Activated T-helper 1 cell treated with anti-CD3 and anti-CD28 coated beads, Interleukin-12 subunit alpha, Interleukin-12 subunit beta, Interleukin-2, Interleukin-4 antibody, amounts not matched to agents 30 ng/mL and 10 ng/mL and 1 ng/mL, durations not matched to agents 14 hours and 24 hours and 36 hours (primary cell): ENCODE data around the gene FOXR1. TPM values are rescaled to one million over a fixed set of nuclear protein-coding genes. Genes with fewer than 3 reads are reported as not detected.
"Not testable (repeated sequence)": the region's sequence is repeated elsewhere in the genome, so short reads cannot be mapped to it uniquely, and the experiment has no call there.

Experiments used
- DNase-seq: peaks from one replicate; pipeline ENCODE4 v3.0.0; 2021; ENCODE audit warnings: low spot score
- H3K27ac Mint-ChIP-seq: one replicate; pipeline ENCODE4 v1.8.0; 2021; ENCODE audit warnings: mild to moderate bottlenecking, mixed read lengths
- H3K27me3 Mint-ChIP-seq: one replicate; pipeline ENCODE4 v1.8.0; 2022; ENCODE audit warnings: mild to moderate bottlenecking, moderate library complexity, mixed read lengths; ENCODE audit not compliant: insufficient read depth
- H3K36me3 Mint-ChIP-seq: one replicate; pipeline ENCODE4 v1.8.0; 2021; ENCODE audit warnings: low read depth, mixed read lengths
- H3K4me1 Mint-ChIP-seq: one replicate; pipeline ENCODE4 v1.8.0; 2021; ENCODE audit warnings: low read depth, mixed read lengths
- H3K4me3 Mint-ChIP-seq: one replicate; pipeline ENCODE4 v1.8.0; 2021; ENCODE audit warnings: mild to moderate bottlenecking, moderate library complexity, mixed read lengths
- H3K9me3 Mint-ChIP-seq: one replicate; pipeline ENCODE4 v1.8.0; 2021; ENCODE audit warnings: mixed read lengths
- intact Hi-C: fragments of 100-400 bp; cut with micrococcal nuclease; formaldehyde crosslinking; loops from one replicate; pipeline ENCODE4 v1.15.1; 2024
- total RNA-seq: library from RNA; stranded (reverse); gene quantifications from 2 replicates; pipeline ENCODE4 v1.2.3, GENCODE V29; 2022

Gene FOXR1
- total RNA-seq, 1 donor from 2014 or later: not detected

DNA sequence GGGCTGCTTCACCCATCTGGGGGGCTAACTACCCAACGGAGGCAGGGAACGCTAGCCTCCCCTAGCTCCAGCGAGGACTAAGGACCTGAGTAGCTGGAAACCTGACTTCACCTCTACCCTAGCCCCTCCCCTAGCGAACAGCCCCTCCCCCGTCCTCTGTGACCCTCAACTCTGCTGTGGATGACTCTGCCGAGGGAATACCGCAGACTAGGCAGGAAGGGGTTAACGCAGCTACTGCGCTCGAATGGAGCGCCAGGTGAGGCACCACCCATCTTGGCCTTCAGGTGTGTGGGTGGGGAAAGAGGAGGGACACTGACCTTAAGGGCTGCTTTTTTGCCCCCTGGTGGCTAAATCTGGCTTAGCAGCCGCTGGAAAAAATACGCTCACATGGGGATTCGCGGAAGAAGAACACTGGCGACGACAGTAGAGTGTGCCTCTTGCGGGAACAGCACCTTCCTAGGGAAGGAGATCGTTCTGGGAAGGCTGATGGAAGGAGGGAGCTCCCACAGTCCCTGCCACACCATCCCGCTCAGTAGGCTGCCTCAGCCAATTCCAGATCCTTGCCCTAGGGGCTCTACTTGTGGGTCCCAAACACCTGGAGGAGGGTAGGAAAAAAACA lies 41.4 kb upstream of the FOXR1 start:
- H3K4me3 Mint-ChIP-seq: peak overlapping the region; percentile 93

GRCh38 chr11:118931571-118931970 lies 40.0 kb upstream of the FOXR1 start:
- peaks cover 3% of the 10 kb centered on the region for H3K27me3 Mint-ChIP-seq
- no peak overlapping the region for H3K27ac Mint-ChIP-seq
- no peaks in the 10 kb centered on the region for H3K36me3 Mint-ChIP-seq
- H3K4me1 Mint-ChIP-seq: peaks cover 36% of the 10 kb centered on the region
- DNase-seq: no peak
- intact Hi-C loops: no loop called here
- H3K4me3 Mint-ChIP-seq: no peak overlapping the region
- no peaks in the 10 kb centered on the region for H3K9me3 Mint-ChIP-seq

More for the DNA sequence above, 41.4 kb upstream of the FOXR1 start:
- Mint-ChIP-seq H3K4me1 (peaks cover 42% of the 10 kb centered on the region), H3K27me3 (peaks cover 3% of the 10 kb centered on the region), H3K27ac (peak overlapping the region; percentile 96), H3K9me3 (no peaks in the 10 kb centered on the region), H3K36me3 (no peaks in the 10 kb centered on the region)
- peak; percentile 78 for DNase-seq
- intact Hi-C loops: loop anchor here (1.0 kb wide), 4 partner anchors 10 to 240 kb away; partner anchors contain the start of gene UPK2

DNA sequence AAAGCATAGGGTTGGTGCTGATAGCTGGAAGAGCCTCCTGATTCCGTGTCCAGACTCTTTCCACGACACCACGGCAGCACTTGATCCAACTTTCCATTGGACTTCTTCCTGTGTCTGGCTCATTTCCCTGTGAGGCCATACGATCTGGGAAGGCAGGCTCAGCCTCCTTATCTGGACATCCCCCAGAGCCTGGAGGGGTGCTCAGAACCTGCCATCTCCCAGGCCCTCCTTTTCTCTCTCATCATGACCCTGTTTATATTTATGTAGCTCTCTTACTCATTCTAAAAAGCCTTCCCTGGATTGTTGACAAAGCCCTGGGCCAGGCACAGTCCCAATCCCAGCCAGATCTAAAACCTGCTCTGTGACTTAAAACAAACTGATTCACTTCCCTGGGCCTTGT lies 38.1 kb upstream of the FOXR1 start:
- H3K4me3 Mint-ChIP-seq: no peak overlapping the region
- H3K9me3 Mint-ChIP-seq: no peaks in the 10 kb centered on the region
- H3K27ac Mint-ChIP-seq: no peak overlapping the region
- DNase-seq: no peak
- peaks cover 17% of the 10 kb centered on the region for H3K4me1 Mint-ChIP-seq
- H3K36me3 Mint-ChIP-seq: no peaks in the 10 kb centered on the region
- H3K27me3 Mint-ChIP-seq: peaks cover 3% of the 10 kb centered on the region
- intact Hi-C loops: no loop called here

DNA sequence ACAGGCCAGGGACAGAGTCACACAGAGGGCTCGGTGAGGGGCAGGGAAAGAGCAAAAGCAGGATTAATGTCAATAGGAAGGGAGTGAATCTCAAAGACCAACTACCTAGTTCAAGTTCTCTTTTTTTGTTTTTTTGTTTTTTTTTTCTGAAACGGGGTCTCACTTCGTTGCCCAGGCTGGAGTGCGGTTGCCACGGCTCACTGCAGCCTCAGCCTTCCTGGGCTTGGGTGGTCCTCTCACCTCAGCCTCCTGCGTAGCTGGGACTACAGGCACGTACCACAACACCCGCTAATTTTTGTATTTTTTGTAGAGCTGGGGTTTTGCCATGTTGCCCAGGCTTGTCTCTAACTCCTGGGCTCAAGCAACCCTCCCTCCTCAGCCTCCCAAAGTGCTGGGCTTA lies 36.2 kb upstream of the FOXR1 start:
- no peak overlapping the region for H3K27ac Mint-ChIP-seq
- no peaks in the 10 kb centered on the region for H3K9me3 Mint-ChIP-seq
- DNase-seq: no peak
- peaks cover 19% of the 10 kb centered on the region for H3K4me1 Mint-ChIP-seq
- no peaks in the 10 kb centered on the region for H3K36me3 Mint-ChIP-seq
- no peaks in the 10 kb centered on the region for H3K27me3 Mint-ChIP-seq
- H3K4me3 Mint-ChIP-seq: no peak overlapping the region
- intact Hi-C loops: no loop called here

DNA sequence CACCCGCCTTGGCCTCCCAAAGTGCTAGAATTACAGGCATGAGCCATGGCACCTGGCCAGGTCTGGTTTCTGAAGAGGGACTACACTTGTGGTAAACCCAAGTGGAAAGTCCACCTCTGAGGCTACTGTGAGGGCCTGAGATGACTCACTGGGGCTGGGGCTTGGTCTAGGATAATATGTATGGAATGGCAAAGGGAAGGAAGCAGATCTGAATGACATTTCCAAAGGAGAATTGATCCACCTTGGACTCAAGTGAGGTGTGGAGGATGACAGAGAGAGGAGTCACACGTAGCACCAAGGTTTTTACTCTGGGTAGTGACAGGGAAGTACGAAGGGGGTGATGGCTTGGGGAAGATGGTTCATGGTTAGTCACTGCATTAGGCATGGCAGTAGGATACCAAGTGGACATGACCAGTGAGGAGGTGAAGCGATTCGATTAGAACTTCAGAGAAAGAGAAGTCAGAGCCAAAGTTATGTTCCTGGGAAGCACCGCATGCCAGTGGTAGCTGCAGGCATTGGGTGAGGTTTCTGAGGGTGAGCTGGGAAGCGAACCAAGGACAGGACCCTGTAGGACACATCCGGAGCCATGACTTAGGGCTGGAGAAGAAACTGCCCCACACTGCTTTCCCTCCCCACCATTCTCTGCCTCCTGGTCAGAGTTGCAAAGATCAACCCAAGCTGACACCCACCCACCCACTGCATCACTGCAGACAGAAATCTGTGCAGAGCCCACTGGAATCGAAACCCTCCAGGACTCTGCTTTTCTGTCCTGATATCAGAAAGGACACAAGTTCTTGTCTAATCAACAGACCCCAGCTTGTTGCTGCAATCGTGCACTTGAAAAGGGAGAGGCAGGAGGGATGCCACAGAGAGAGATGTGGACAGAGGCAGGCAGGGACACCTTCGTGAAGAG lies 32.8 kb upstream of the FOXR1 start:
- Mint-ChIP-seq H3K36me3 (no peaks in the 10 kb centered on the region), H3K27ac (peak overlapping the region; percentile 3), H3K27me3 (peaks cover 5% of the 10 kb centered on the region), H3K9me3 (no peaks in the 10 kb centered on the region), H3K4me3 (no peak overlapping the region), H3K4me1 (peaks cover 24% of the 10 kb centered on the region)
- intact Hi-C loops: no loop called here
- no peak for DNase-seq

DNA sequence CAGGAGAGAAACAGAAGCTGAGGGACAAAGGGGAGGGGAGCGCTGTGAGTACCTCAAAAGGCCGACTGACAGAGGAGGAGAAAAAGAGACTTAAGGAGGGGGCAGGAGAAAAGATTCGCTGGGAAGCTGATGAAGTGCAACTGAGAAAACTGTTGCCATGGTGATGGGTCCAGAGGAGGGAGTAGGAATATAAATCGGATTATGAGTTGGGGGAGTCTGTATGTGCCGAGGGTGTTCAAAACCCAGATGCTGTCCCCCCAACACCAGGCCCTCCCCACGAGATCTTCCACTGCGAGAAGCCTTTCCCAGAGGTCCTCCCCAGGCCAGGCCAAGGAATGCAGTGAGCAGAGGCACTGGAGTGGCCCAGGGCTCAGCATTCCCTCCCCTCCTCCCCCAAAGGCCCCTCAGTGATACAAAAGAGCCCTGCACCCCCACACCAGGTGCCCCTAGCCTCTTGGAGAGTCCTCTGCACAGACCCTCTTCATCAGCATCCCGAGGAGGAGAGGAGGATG lies 32.1 kb upstream of the FOXR1 start:
- intact Hi-C loops: no loop called here
- no peak overlapping the region for H3K4me3 Mint-ChIP-seq
- no peaks in the 10 kb centered on the region for H3K36me3 Mint-ChIP-seq
- peaks cover 24% of the 10 kb centered on the region for H3K4me1 Mint-ChIP-seq
- H3K27me3 Mint-ChIP-seq: peaks cover 5% of the 10 kb centered on the region
- H3K27ac Mint-ChIP-seq: peak overlapping the region; percentile 3
- no peak for DNase-seq
- H3K9me3 Mint-ChIP-seq: no peaks in the 10 kb centered on the region

DNA sequence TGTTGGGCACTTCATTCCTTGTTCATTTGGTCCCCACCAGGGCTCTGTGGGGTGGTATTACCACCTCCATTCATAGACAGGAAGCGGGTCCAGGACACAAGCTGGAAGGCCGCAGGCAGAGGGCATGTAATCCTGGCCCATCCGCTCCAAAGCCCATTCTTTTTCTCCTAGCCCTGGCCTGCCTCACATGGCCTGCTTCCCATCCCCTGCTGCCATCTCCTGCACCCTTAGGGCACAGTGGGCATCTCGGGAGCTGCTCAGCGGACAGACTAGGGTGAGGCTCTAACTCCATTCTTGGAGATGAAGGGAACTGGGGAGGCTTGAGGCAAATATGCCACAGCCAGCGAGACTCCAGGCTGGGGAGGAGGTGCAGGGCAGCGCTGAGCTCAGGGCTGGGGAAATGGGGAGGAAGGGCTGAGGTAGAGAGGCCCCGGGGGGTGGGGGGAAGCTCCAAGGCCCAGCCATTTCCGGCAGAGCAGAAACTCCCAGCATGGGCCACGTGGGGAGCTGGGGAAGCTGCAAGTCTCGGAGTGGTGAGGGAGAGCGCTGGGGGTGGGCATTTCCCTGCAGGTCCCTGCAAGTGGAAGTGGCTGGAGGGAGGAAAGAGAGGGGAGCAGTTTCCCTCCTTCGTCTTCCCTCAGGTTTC lies 31.5 kb upstream of the FOXR1 start:
- H3K4me3 Mint-ChIP-seq: no peak overlapping the region
- peaks cover 5% of the 10 kb centered on the region for H3K27me3 Mint-ChIP-seq
- peaks cover 24% of the 10 kb centered on the region for H3K4me1 Mint-ChIP-seq
- H3K27ac Mint-ChIP-seq: peak overlapping the region; percentile 61
- no peak for DNase-seq
- intact Hi-C loops: loop anchor here (1.0 kb wide), 1 partner anchor 10 kb away; no protein-coding TSS in a partner anchor
- H3K9me3 Mint-ChIP-seq: no peaks in the 10 kb centered on the region
- no peaks in the 10 kb centered on the region for H3K36me3 Mint-ChIP-seq

DNA sequence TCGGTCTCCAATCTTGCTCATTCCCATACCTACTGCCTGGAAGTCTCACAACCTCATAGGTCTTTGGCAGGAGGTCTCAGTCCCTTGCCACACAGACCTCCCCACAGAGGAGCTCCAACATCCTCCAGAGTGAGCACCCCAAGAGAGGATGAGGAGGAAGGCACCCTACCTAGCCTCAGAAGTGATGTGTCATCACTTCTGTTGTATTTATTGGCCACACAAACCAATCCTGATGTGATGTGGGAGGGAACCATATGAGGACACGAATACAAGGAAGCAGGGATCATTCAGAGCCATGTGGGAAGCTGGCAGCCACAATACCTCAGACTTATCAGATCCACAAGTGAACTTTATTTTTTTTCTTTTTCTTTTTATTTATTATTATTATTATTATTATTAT lies 24.5 kb upstream of the FOXR1 start:
- H3K4me3 Mint-ChIP-seq: no peak overlapping the region
- intact Hi-C loops: no loop called here
- no peaks in the 10 kb centered on the region for H3K36me3 Mint-ChIP-seq
- no peak overlapping the region for H3K27ac Mint-ChIP-seq
- no peak for DNase-seq
- H3K9me3 Mint-ChIP-seq: no peaks in the 10 kb centered on the region
- peaks cover 5% of the 10 kb centered on the region for H3K4me1 Mint-ChIP-seq
- H3K27me3 Mint-ChIP-seq: peaks cover 12% of the 10 kb centered on the region

DNA sequence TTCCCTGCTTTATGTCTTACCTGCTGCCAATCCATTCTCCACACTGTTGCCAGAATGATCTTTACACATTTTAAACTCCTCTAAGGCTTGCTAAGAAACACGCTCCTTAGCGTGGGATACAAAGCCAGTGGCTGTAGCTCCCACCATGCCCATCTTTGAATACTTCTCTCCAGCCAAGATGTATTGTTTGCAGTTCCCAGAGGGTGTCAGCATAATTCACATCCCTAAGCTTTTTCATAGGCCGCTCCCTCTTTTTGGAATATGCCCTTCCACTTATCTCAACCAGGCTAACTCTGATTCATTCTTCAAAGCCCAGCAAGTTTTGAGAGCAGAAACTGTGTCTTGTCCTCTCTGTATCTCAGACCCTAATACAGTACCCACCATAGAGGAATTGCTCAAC lies 23.6 kb upstream of the FOXR1 start:
- Mint-ChIP-seq H3K4me3 (no peak overlapping the region), H3K4me1 (peaks cover 5% of the 10 kb centered on the region), H3K9me3 (no peaks in the 10 kb centered on the region), H3K36me3 (no peaks in the 10 kb centered on the region), H3K27me3 (peaks cover 18% of the 10 kb centered on the region), H3K27ac (no peak overlapping the region)
- intact Hi-C loops: no loop called here
- no peak for DNase-seq

GRCh38 chr11:118953265-118953664 lies 18.3 kb upstream of the FOXR1 start:
- intact Hi-C loops: no loop called here
- Mint-ChIP-seq H3K27me3 (peaks cover 22% of the 10 kb centered on the region), H3K36me3 (no peaks in the 10 kb centered on the region), H3K9me3 (no peaks in the 10 kb centered on the region), H3K27ac (no peak overlapping the region), H3K4me3 (no peak overlapping the region), H3K4me1 (peaks cover 7% of the 10 kb centered on the region)
- DNase-seq: no peak

DNA sequence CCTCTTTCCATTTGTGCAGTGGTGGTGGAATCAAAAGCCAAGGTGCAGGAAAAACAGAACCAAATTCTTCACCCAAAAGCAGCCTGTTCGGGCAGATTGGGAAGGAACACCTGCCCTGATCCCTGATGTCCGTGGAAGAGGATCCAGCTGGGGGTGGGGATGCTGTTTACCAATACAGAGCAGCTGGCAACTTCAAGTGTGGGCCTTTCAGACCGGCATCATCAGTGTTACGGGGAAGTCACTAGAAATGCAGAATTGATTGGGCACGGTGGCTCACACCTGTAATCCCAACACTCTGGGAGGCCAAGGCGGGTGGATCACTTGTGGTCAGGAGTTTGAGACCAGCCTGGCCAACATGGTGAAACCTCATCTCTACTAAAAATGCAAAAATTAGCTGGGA lies 17.6 kb upstream of the FOXR1 start:
- DNase-seq, H3K4me3 Mint-ChIP-seq, H3K4me1 Mint-ChIP-seq, H3K27ac Mint-ChIP-seq, intact Hi-C loops, H3K9me3 Mint-ChIP-seq, H3K36me3 Mint-ChIP-seq: not testable (repeated sequence)
- H3K27me3 Mint-ChIP-seq: peaks cover 20% of the 10 kb centered on the region

DNA sequence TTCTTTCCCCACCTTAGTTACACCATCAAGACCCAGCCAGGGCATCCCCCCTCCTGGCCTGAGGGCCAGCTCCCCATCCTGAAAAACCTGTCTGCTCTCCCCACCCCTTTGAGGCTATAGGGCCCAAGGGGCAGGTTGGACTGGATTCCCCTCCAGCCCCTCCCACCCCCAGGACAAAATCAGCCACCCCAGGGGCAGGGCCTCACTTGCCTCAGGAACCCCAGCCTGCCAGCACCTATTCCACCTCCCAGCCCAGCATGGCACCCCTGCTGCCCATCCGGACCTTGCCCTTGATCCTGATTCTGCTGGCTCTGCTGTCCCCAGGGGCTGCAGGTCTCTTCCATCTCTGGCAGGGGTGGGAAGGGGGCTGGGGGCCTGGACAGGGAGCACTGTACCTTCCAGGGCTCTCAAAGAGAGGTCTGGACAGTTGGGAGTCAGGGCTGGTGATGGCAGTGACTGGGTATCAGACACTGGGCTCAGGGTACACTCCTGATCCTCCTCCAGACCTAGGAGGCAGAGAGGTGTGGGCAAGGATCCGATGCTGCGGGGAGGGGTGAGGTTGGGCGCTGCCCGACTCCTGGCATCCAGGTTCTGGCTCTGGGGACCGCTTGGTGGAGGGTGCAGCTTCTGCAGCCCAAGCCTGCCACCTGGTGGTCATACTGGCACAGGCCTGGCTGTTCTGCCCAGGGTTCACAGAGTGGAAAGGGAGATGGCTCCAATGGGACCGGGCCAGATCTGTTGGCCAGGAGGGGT lies 15.3 kb upstream of the FOXR1 start, which contains the start of gene UPK2:
Gene UPK2 (plus strand): TSS at position 205 of the 753 bp plus-strand sequence. CDS start 53 bp downstream, at position 258.
- peaks cover 20% of the 10 kb centered on the region for H3K27me3 Mint-ChIP-seq
- peak within 1 kb of the TSS; percentile 36 for H3K27ac Mint-ChIP-seq
- H3K36me3 Mint-ChIP-seq: no peaks in the 10 kb centered on the region
- intact Hi-C loops: loop anchor here (1.0 kb wide), 5 partner anchors 26 to 297 kb away; no protein-coding TSS in a partner anchor
- peak; percentile 77 for DNase-seq
- H3K4me3 Mint-ChIP-seq: no peak within 1 kb of the TSS
- H3K9me3 Mint-ChIP-seq: no peaks in the 10 kb centered on the region
- peaks cover 7% of the 10 kb centered on the region for H3K4me1 Mint-ChIP-seq
